ENCODE data around the gene ERLIN1. TPM values are rescaled to one million over a fixed set of nuclear protein-coding genes. Genes with fewer than 3 reads are reported as not detected.

Gene ERLIN1
- total RNA-seq, 1 donor: 33.9 TPM

DNA sequence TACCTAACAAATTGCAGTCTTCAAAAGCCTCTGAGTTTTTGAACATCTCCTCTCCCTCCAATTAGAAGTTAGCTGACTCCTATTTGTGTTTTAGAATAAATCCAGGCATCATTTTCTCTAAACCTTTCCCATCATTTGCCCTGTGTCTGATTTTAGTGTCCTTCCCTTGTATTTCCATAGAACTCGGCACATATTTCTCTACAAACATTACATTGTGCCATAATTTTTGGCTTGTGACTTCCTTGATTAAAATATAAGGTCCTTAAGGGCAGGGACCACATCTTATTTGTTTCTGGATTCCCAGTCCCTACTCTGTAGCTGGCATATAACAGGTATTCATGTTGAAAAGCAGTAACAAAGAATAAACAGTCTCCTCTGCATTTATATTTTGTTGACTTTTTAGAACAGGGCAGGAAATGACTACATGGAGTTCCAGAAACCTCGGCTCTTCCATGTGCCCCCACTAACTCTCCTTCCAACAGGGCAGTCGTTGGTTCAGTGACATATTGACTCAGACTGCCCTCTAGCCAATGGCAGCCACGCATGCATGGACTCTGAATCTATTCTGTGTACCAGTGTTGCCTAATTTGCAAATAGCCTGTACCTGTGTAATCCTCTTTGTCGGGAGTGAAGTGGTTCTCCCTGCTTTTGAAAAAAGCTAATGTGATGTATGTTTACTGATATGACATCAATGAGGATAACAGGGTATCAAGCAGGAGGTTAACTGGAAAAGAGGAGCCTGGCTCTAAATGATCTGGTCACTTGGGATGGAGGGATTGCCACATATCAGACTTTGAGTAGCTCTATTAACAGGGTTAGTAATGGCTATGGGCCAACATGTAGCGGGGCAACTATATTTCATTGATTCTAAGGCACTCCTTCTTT lies 84.4 kb downstream of the ERLIN1 start:
- no peak for DNase-seq (ENCODE audit: low read depth in 2 of 3, low spot score in 2 of 3)

DNA sequence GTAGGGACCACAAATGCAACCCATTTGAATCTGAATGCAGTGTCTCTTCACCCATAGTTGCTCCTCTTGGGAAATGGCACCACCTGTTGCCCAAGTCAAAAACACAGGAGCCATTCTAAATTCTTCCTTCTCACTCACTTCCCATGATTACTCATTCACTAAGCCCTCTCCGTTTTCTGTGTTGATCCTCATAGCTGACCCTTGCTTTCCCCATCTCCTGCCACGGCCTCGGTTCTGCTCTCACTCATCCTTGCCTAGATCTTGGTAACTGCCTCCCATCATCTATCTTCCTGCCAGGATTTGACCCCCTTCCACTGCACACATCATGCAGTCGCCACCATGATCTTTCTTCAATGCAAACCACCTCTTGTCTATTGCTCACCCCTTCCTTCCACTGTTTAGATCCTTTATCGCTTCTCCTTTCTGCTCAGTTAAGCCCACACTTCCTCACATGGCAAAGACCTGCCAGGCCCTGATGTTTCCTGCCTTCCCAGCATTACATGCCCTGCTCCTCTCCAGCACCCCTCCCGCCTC lies 85.1 kb downstream of the ERLIN1 start:
- DNase-seq (ENCODE audit: low read depth in 2 of 3, low spot score in 2 of 3): peak in 2 of 3 donors; percentile 26 to 42

Other genes with a start within 250 kb of the ERLIN1 start
- gene DNMBP, start 176.1 kb downstream of the ERLIN1 start, total RNA-seq: 4.3 TPM
- not detected for gene CPN1, start 104.2 kb downstream of the ERLIN1 start, total RNA-seq
- 6.7 TPM for gene CHUK, start 43.6 kb upstream of the ERLIN1 start, total RNA-seq
- gene CWF19L1, start 81.6 kb upstream of the ERLIN1 start, total RNA-seq: 14.3 TPM
- gene BLOC1S2, start 100.7 kb upstream of the ERLIN1 start, total RNA-seq: 11.3 TPM
- not detected for gene PKD2L1, start 144.2 kb upstream of the ERLIN1 start, total RNA-seq
- 21.3 TPM for gene SCD, start 161.2 kb upstream of the ERLIN1 start, total RNA-seq

All from hematopoietic multipotent progenitor cell (in vitro differentiated cells).